Nucleus accumbens (tissue), 56 donors: ENCODE data around the gene JOSD2.
"Not testable (repeated sequence)": the region's sequence is repeated elsewhere in the genome, so short reads cannot be mapped to it uniquely, and the experiment has no call there.

Experiments
- DNase-seq, 56 donors: peaks; one replicate each; lab custom pipeline; 2025; lab: John Stamatoyannopoulos, UW

JOSD2 gene

GRCh38 chr19:50481351-50482149, 29.4 kb downstream of the JOSD2 start:
- no peak for DNase-seq

- DNase-seq: no peak
Measured at GRCh38 chr19:50480281-50481111, 30.5 kb downstream of the JOSD2 start.

GRCh38 chr19:50479761-50480251, 31.2 kb downstream of the JOSD2 start:
- DNase-seq: no peak

GRCh38 chr19:50478901-50479715, 31.9 kb downstream of the JOSD2 start:
- peak in 9 of 56 donors; percentile 2 to 32 (median 19) for DNase-seq

GRCh38 chr19:50477751-50478515, 33.1 kb downstream of the JOSD2 start:
- no peak for DNase-seq

GRCh38 chr19:50476907-50477238, 34.1 kb downstream of the JOSD2 start:
- no peak for DNase-seq

- DNase-seq: peak; percentile 45 to 95 (median 87)
Measured at GRCh38 chr19:50476224-50476906, 34.6 kb downstream of the JOSD2 start, which contains the start of the genes EMC10 and GARIN5A. TSS of gene EMC10 (plus strand) at chr19:50476507. CDS start at chr19:50476545, 38 bp downstream. TSS of gene GARIN5A (minus strand) at chr19:50476848. CDS start at chr19:50476388, 460 bp downstream.

GRCh38 chr19:50475736-50476223, 35.2 kb downstream of the JOSD2 start:
- peak in 2 of 56 donors; percentile 56 to 58 for DNase-seq

GRCh38 chr19:50475101-50475568, 35.9 kb downstream of the JOSD2 start:
- DNase-seq: no peak

- DNase-seq: not testable (repeated sequence)
Measured at GRCh38 chr19:50473336-50473735, 37.7 kb downstream of the JOSD2 start.

GRCh38 chr19:50468818-50469217, 42.2 kb downstream of the JOSD2 start:
- DNase-seq: no peak

GRCh38 chr19:50467566-50467965, 43.4 kb downstream of the JOSD2 start:
- no peak for DNase-seq

GRCh38 chr19:50466706-50467039, 44.3 kb downstream of the JOSD2 start:
- no peak for DNase-seq

GRCh38 chr19:50465986-50466705, 44.8 kb downstream of the JOSD2 start:
- peak in 2 of 56 donors; percentile 18 to 19 for DNase-seq

GRCh38 chr19:50465000-50465399, 46.0 kb downstream of the JOSD2 start:
- DNase-seq: no peak

- no peak for DNase-seq
Measured at GRCh38 chr19:50464348-50464747, 46.6 kb downstream of the JOSD2 start.

- DNase-seq: no peak
Measured at GRCh38 chr19:50462970-50463369, 48.0 kb downstream of the JOSD2 start.
